ENCODE data around the gene IKZF3.
"Not testable (repeated sequence)": the region's sequence is repeated elsewhere in the genome, so short reads cannot be mapped to it uniquely, and the experiment has no call there.

Gene IKZF3

DNA sequence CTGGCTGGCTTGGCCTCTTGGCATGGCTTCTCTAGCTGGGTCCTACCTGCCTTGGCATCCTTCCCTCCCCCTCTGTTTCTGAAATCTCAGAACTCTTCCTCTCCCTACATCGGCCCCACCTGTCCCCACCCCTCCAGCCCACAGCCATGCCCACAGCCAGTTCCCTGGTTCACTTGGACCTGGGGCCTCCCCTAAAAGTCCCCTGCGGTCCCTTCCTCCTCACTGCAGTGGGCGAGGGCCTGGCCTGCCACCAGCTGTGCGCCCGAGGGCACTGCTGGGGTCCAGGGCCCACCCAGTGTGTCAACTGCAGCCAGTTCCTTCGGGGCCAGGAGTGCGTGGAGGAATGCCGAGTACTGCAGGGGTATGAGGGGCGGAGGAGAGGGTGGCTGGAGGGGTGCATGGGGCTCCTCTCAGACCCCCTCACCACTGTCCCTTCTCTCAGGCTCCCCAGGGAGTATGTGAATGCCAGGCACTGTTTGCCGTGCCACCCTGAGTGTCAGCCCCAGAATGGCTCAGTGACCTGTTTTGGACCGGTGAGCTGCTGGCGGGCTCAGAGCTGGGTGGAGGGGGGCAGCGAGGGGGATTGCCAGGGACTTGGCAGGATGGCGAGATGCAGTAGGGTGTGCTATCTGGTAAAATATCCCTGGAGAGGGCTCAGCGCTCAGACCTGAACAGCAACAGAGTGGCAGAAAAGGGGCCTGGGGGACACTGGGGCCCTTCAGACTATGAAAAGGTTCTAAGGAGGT lies 147.9 kb downstream of the IKZF3 start:
- TF ChIP-seq, protein P1, sequence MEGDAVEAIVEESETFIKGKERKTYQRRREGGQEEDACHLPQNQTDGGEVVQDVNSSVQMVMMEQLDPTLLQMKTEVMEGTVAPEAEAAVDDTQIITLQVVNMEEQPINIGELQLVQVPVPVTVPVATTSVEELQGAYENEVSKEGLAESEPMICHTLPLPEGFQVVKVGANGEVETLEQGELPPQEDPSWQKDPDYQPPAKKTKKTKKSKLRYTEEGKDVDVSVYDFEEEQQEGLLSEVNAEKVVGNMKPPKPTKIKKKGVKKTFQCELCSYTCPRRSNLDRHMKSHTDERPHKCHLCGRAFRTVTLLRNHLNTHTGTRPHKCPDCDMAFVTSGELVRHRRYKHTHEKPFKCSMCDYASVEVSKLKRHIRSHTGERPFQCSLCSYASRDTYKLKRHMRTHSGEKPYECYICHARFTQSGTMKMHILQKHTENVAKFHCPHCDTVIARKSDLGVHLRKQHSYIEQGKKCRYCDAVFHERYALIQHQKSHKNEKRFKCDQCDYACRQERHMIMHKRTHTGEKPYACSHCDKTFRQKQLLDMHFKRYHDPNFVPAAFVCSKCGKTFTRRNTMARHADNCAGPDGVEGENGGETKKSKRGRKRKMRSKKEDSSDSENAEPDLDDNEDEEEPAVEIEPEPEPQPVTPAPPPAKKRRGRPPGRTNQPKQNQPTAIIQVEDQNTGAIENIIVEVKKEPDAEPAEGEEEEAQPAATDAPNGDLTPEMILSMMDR (IDR thresholded peaks at IDR 0.05; ENCODE audit: low read depth, low read length) = no peak
- no peak overlapping the region for H3K4me3 ChIP-seq (replicated peaks in 1 of 2; ENCODE audit: low read depth in 2 of 2, low read length in 2 of 2)
- no peak for DNase-seq (ENCODE audit: low read depth in 2 of 2)

DNA sequence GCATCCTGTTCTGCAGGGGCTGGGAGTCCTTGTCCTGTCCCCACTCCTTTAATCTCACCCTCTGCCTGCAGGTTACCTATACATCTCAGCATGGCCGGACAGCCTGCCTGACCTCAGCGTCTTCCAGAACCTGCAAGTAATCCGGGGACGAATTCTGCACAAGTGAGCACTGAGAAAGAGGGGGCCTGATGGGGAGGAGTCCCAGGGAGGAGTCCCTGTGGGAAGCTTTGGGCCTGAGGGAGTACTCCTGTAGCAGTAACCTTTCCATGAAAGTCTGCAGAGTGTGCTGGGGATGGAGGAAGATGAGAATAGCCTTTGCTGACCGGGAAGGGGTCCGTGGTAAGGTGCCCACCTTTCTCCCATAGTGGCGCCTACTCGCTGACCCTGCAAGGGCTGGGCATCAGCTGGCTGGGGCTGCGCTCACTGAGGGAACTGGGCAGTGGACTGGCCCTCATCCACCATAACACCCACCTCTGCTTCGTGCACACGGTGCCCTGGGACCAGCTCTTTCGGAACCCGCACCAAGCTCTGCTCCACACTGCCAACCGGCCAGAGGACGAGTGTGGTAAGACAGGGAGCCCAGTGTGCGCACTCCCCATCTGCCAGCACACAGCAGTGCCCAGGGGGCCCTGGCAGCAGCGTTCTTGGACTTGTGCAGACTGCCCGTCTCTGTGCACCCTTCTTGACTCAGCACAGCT lies 148.6 kb downstream of the IKZF3 start:
- H3K4me3 ChIP-seq (replicated peaks in 1 of 2; ENCODE audit: low read depth in 2 of 2, low read length in 2 of 2) = no peak overlapping the region
- TF ChIP-seq, protein P1 (IDR thresholded peaks at IDR 0.05; ENCODE audit: low read depth, low read length) = no peak
- DNase-seq (ENCODE audit: low read depth in 2 of 2) = no peak

DNA sequence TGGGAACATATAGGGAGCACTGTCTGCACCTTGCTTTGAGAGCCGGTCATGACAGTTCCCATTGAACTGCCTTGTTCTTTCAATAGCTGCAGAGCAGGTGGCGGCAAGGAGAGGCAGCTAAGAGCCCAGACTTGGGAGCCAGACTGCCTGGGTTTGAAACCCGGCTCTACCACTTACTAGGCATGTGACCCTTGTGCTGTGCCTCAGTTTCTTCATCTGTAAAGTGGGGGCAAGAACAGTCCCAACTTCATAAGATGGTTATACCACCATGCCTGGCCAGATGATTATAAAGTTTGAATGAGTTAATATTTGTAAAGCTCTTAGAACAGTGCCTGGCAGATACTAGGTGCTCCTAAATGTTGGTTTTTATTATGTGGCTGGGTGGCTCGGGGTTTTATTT lies 149.9 kb downstream of the IKZF3 start:
- TF ChIP-seq, protein P1 (IDR thresholded peaks at IDR 0.05; ENCODE audit: low read depth, low read length) = no peak
- no peak overlapping the region for H3K4me3 ChIP-seq (replicated peaks in 1 of 2; ENCODE audit: low read depth in 2 of 2, low read length in 2 of 2)
- no peak for DNase-seq (ENCODE audit: low read depth in 2 of 2)

DNA sequence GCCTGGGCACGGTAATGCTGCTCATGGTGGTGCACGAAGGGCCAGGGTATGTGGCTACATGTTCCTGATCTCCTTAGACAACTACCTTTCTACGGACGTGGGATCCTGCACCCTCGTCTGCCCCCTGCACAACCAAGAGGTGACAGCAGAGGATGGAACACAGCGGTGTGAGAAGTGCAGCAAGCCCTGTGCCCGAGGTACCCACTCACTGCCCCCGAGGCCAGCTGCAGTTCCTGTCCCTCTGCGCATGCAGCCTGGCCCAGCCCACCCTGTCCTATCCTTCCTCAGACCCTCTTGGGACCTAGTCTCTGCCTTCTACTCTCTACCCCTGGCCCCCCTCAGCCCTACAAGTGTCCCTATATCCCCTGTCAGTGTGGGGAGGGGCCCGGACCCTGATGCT lies 152.3 kb downstream of the IKZF3 start:
- TF ChIP-seq, protein P1 (IDR thresholded peaks at IDR 0.05; ENCODE audit: low read depth, low read length) = no peak
- H3K4me3 ChIP-seq (replicated peaks in 1 of 2; ENCODE audit: low read depth in 2 of 2, low read length in 2 of 2) = no peak overlapping the region
- DNase-seq (ENCODE audit: low read depth in 2 of 2) = no peak

DNA sequence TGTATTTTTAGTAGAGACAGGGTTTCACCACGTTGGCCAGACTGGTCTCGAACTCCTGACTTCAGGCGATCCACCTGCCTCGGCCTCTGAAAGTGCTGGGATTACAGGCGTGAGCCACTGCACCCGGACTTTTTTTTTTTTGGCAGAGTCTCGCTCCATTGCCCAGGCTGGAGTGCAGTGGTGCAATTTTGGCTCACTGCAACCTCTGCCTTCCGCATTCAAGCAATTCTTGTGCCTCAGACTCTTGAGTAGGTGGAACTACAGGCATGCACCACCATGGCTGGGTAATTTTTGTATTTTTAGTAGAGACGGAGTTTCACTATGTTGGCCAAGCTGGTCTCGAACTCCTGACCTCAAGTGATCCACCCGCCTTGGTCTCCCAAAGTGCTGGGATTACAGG lies 153.0 kb downstream of the IKZF3 start:
- DNase-seq (ENCODE audit: low read depth in 2 of 2) = not testable (repeated sequence)

DNA sequence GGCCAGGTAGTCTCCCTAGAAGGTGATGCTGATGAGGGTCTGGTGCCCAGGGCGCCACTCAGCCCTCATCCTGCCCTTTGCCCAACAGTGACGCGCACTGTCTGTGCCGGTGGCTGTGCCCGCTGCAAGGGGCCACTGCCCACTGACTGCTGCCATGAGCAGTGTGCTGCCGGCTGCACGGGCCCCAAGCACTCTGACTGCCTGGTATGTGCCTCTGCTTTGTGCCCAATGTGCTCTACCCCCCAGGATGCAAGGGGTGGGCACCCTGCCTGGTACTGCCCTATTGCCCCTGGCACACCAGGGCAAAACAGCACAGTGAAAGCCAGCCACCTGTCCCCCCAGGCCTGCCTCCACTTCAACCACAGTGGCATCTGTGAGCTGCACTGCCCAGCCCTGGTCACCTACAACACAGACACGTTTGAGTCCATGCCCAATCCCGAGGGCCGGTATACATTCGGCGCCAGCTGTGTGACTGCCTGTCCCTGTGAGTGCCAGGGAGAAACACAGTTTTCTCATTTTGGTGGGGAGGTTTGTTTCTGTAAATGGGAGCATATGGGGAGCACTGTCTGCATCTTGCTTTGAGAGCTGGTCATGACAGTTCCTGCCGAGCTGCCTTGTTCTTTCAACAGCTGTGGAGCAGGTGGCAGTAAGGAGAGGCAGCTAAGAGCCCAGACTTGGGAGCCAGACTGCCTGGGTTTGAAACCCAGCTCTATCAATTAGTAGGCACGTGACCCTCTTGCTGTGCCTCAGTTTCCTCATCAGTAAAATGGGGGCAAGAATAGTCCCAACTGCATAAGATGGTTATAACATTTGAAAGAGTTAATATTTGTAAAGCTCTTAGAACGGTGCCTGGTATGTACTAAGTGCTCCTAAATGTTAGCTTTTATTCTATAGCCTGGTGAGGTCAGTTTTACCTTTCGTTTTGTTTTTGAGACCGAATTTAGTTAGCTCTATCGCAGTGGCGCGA lies 153.8 kb downstream of the IKZF3 start:
- no peak for DNase-seq (ENCODE audit: low read depth in 2 of 2)
- TF ChIP-seq, protein P1 (IDR thresholded peaks at IDR 0.05; ENCODE audit: low read depth, low read length) = no peak
- no peak overlapping the region for H3K4me3 ChIP-seq (replicated peaks in 1 of 2; ENCODE audit: low read depth in 2 of 2, low read length in 2 of 2)

More for the DNA sequence above, 153.0 kb downstream of the IKZF3 start:
- H3K4me3 ChIP-seq (replicated peaks in 1 of 2; ENCODE audit: low read depth in 2 of 2, low read length in 2 of 2) = not testable (repeated sequence)

Data from cardiac fibroblast (primary cell).